Activated T-cell treated with anti-CD3 and anti-CD28 coated beads for 4 hours (primary cell): ENCODE results near the gene STRN.
"Not testable (repeated sequence)": the region's sequence is repeated elsewhere in the genome, so short reads cannot be mapped to it uniquely, and the experiment has no call there.

Experiments used
- DNase-seq: peaks from one replicate; pipeline ENCODE4 v3.0.0-alpha.2; 2020

The STRN gene

GRCh38 chr2:36960773-36961172 lies 5.6 kb downstream of the STRN start:
- DNase-seq: no peak

DNA sequence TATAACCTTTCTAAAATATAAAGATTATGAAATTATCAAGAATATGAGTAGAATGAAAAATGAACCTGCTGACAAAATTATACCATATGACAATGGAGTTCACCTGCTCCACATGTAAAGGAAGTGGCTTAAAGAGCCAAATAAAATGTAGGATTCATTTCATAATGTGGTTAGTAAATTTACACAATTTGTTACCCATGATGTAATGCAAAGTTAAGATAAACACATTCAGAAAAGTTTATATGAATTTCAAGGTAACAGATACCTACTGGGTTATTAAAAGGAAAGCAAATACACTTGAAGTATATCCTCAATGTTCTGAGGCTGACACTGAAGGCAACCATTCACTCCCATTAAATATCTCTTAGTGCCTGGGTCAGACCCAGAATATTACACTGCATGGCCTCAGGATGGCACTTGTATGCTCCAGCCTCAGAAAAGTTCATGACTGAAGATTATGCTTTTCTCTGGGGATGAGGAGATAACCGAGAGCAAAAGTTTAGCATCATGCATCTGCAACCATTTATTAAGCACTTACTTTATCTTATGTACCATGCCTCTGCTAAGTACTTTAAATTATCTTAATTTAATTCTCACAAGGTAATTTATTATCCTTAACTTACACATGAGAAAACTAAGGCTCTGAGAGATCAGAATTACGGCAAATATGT lies 6.2 kb downstream of the STRN start:
- no peak for DNase-seq

GRCh38 chr2:36954977-36955607 lies 11.2 kb downstream of the STRN start:
- DNase-seq: no peak

GRCh38 chr2:36952748-36953197 lies 13.6 kb downstream of the STRN start:
- DNase-seq: no peak

GRCh38 chr2:36951574-36951973 lies 14.8 kb downstream of the STRN start:
- no peak for DNase-seq

DNA sequence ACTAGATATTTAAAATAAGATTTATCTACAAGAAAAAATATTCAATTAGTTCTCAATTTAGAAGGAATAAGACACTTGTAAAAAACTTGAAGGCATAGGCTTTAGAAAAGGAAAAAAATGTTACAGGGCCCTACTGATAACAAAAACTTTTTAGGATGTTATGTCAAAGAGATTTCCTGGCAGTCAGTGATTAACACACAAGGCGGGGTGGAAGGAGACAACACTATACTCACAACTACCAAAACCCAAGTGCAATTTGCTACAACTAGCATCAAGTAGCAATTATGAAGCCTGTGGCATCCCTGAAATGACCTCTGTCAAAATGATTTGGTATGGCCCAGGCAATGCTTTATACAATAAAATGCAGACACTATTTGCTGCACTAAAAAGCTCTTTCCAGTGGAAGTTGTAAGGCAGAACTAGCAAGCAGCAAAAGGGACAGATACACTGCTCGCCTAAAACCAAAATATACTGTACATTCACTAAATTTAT lies 15.3 kb downstream of the STRN start:
- no peak for DNase-seq

- DNase-seq: no peak
Measured at GRCh38 chr2:36949845-36950244, 16.5 kb downstream of the STRN start.

- not testable (repeated sequence) for DNase-seq
Measured at GRCh38 chr2:36945240-36945639, 21.1 kb downstream of the STRN start.

DNA sequence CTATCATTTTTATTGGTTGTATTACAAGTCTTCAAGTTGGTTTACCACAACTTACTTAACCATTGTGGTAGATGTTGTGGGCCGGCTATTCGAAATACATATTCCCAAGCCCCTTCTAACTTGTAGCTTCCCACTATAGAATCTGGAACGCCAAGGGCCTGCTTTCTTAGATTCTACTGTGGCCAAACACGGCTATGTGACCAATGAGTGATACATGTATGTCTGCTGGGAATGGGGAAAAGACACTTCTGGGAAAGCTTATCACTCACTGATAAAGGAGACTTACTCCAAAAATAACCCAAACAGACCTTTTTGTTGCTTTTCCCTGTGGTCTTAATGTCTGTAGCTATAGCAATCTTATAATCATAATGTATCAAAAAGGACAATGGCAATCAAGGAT lies 24.5 kb downstream of the STRN start:
- no peak for DNase-seq

DNA sequence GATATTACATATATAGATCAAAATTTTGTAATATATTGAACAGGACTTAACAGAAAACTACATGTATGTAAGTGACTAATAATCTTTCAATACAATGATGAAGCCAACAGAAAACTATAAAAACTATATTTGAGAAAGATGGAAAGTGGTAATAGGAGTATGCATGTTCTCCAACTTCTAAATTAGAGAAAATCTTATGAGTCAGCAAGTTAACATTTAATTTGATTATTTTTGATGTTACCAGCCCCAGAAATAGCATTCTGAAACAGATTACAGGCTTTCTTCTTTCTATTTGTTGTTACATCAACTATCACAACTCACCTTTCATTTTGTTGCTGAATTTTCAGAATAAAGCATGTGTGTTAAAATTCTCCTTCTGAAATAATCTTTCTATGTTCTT lies 29.8 kb downstream of the STRN start:
- DNase-seq: not testable (repeated sequence)

DNA sequence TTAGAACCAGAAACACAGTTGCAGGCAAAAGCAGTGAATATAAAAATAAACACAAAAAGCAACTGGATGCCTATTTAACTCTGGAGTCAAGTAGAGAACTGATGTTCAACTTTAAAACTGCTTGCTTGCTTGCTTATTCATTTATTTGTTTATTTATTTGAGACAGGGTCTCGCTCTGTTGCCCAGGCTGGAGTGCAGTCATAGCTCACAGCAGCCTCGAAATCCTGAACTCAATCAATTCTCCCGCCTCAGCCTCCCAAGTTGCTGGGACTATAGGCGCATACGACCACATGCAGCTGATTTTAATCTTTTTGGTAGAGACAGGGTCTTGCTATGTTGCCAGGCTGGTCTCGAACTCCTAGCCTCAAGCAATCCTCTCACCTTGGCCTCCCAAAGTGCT lies 34.6 kb downstream of the STRN start:
- not testable (repeated sequence) for DNase-seq

- DNase-seq: not testable (repeated sequence)
Measured at GRCh38 chr2:36930787-36931410, 35.4 kb downstream of the STRN start.

DNA sequence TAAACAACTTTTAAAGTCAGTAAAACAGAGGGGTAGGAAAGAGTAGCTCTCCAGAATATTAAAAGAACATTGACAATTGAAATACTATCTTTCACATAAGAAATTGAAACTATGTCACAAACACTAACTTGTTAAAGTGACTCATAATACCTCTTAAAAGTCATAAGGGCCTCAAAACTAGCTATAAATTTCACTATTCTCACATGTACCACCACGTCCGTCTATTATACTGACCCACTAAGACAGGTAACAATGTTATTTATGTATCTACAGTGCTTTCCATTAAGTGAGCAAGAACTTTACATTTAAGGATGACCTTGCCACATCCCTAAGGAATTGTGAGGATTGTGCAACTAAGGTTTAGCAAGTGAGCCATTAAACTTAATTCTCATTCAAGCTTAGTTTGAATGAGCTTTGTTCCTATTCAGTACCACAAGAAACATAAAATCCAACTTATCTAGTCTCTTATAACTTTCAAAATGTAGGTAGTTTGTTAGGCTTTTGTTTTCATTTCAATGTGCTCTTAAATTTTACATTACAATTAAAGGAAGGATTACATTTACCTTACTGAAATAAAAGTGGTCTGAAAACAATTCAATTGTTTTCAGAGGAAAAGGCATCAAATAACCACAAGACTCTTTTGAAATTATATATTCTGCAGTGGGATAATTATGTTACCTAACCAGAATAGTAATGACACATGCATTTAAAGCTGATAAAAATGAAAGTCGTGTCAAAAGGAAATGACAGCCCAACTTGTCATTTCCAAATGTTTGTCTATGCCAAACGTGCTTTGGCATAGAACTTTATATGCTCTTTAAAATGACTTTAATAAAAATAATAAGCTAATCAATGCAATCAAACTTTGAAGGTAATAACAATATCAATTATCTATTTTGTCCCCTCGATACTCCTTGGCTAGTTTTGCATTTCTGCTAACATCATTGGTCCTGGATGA lies 39.9 kb downstream of the STRN start:
- DNase-seq: not testable (repeated sequence)

DNA sequence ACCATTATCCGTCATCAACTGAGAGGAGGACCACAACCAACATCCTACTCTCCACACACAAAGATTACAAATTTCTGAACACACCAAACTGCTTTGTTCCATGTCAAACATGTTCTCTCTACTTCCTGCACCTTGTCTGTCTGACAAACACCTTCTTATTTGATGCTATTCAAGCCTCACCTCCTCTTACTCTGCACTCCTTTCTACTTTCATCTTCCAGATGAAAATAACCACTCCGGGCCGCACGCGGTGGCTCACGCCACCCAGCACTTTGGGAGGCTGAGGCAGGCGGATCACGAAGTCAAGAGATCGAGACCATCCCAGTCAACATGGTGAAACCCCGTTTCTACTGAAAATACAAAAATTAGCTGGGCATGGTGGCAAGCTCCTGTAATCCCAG lies 43.7 kb downstream of the STRN start:
- not testable (repeated sequence) for DNase-seq

DNA sequence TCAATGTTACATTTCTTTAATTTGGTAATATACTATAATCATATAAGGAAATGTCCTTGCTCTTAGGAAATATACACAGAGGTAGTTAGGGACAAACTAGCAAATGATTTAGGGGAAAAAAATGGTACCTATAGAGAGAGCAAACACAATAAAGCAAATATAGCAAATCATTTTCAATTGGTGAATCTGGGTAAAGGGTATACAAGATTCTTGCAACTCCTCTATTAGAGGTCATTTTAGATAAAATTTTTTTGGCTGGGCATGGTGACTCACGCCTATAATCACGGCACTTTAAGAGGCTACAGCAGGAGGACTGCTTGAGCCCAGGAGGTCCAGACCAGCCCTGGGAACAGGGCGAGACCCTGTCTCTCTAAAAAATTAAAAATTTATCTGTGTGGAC lies 44.4 kb downstream of the STRN start:
- DNase-seq: no peak

- DNase-seq: no peak
Measured at GRCh38 chr2:36919041-36919837, 47.1 kb downstream of the STRN start.

- DNase-seq: no peak
Measured at GRCh38 chr2:36918307-36918706, 48.0 kb downstream of the STRN start.

DNA sequence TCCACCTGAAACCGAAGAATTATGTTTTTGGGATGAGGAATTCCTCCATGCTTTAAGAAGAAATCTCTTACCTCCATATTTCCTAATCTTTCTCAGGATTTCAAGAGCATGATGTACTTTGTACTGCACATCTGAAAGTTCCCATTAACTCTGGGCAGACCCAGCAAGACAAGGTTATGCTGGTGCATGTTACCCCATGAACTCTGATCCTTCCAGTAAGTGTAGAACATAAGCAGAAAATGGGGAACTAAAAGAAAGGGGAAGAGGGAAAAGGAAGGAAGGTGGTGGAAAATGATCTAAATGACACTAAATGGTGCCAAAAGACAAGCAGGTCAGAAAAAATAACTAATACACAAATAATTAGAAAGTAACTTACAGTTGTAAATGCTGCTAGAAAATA lies 50.7 kb downstream of the STRN start:
- DNase-seq: no peak

DNA sequence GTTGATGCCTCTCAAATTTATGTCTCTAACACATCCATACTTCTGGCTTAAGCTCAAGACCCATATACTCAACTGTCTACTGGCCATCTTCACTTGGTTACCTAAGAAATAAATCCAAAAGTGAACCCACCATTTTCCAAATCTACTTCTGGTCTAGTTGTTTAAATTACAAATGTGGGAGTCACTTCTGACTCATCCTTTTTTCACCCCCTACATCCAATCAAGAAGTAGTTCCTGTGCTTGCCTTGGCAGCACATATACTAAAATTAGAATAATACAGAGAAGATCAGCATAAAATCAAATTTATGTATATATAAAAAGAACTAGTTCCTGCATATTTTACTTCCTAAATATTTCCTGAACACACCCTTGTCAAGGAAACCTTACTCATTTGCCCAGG lies 53.6 kb downstream of the STRN start:
- no peak for DNase-seq

DNA sequence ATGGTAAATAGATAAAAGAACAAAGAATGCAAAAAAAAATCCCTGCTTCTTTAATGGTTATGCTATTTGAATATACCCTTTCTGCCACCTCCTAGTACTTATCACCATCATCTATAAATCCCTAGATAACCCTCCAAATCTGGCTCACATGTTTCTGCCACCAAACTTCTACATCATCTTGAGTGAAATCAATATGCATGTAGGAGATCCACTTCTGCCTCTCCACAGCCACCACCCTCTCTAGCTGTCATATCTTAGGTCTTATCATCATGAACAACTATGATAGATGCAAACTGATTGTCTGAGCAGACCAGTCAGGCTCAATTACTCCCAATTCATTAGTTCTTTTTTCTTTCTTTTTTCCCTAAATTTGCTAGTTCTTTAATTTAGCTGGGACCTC lies 55.3 kb downstream of the STRN start:
- DNase-seq: no peak

GRCh38 chr2:36906277-36906676 lies 60.1 kb downstream of the STRN start:
- DNase-seq: no peak

DNA sequence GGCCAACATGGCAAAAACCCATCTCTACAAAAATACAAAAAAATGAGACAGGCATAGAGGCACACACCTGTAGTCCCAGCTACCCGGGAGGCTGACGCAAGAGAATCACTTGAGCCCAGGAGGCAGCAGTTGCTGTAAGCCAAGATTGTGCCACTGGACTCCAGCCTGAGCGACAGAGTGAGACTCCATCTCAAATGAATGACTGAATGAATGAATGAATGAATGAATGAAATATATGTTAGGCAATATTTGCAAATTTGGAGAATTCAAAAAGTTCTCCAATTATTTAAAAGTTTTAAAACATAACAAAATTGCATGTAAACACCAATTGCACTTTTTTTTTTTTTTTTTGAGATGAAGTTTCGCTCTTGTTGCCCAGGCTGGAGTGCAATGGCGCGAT lies 61.7 kb downstream of the STRN start:
- DNase-seq: no peak
